GM19324 (cell line): ENCODE measurements around the gene MAPKAPK2.
"Not testable (repeated sequence)": the region's sequence is repeated elsewhere in the genome, so short reads cannot be mapped to it uniquely, and the experiment has no call there.

Experiments used
- ATAC-seq: cut with Tn5 transposase; IDR thresholded peaks from one replicate; pipeline ENCODE4 v1.9.1; 2021; ENCODE audit warnings: mild to moderate bottlenecking, moderate library complexity; ENCODE audit not compliant: unreplicated experiment, low FRiP score

MAPKAPK2 gene

DNA sequence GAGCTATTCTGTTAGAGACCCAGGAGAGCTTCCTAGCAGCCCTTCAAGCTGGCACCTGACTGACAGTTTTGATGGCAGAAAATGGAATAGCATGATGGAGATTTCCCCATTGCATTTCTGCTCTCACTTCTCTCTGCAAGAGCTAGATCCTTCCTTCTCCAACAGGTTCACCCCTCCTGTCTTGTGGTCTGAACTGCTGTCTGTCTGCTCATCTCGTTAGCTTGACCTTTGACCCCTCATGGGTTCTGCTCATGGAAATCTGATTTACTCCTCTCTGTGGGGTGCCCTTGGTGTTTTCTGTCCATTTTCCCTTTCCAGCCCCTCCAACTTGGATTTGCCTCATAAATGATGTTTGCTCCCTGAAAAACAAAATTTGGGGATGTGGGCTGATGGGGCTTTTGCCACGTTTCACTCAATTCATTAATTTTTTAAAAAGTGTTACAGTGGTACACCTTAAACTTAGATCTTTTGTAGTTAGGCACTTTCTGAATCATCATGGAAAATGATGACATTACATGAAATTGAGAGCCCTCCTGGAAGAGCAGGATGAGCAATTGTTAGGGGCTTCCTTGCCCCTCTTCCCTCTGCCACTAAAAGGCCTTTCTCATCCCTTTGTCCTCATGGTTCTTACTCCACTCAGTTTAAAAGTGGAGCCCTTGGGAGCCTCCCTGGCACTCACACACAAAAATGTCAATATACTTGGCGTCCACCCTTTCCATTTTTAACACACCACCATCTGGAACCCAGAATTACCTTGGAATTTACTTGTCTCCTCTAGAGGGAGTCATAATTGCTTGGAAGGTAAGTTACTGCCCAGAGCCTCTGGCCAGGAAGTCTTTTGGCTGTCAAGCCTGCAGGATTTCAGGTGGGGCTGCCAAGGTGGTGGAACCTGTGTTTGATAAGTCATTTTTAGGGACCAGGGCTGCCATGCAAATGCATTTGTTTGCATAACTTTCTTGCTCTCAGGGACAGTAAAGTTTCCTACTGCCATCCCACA, 54.0 kb downstream of the MAPKAPK2 start:
- no peak for ATAC-seq

- peak; percentile 80 for ATAC-seq
Measured at GRCh38 chr1:206739411-206740076, 54.8 kb downstream of the MAPKAPK2 start.

DNA sequence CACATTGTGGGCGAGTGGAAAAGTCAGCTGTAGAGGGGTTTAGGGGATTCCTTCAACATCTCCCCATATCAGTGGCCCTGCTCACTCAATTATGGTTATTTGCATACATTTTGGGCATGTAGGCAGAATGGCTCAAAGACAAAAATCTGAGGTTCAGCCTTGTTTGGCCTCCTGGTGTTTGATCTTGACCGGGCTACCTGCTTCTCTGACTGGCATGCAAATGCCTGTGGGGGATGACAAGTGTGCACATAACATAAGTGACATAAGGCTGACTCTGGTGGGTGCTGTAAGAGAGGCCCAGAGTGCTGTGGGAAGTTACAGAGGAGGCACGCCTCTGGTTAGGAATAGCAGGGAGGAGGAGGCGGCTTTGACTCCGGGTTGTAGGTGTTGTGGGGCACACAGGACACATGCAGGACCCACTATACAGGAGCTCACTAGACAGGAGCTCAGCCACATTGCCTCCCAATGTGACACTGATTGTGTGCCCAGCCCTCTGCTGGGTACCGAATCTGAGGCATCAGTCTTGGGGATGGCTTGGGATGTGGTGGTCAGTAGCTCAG, 56.5 kb downstream of the MAPKAPK2 start:
- ATAC-seq, result no peak

- ATAC-seq, result no peak
Measured at GRCh38 chr1:206742719-206743383, 58.1 kb downstream of the MAPKAPK2 start.

DNA sequence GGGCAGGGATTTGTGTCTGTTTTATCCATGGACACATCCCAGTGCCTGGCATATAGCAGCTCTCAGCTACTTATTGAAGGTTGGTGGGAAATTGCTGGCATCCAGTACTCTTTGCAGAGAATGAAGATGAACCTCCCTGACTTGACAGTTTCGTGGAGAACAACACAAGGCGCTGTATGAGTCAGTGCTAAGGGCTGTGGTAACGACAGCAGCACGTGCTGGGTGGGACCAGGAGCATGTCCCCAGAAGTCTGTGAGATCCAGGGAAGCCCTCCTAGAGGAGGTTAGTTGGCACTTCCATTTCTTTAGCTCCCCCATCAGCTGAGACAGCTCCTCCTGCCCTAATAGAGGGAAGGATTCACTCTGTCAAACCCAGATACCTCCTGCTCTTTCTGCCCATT, 60.0 kb downstream of the MAPKAPK2 start:
- no peak for ATAC-seq

DNA sequence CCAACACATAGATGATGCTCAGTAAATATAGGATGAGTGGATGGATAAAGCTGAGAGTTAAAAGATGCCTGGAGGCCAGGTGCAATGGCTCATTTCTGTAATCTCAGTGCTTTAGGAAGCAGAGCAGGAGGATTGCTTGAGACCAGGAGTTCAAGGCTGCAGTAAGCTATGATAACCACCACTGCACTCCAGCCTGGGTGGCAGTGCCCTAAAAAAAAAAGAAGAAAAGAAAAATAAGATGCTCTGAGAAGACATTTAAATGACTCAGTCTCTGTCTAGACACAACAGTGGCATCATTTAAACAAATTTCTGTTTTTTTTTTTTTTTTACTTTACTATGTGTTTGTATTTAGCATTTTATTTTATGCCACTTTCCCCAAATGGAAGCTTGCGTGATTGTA, 60.6 kb downstream of the MAPKAPK2 start:
- no peak for ATAC-seq

DNA sequence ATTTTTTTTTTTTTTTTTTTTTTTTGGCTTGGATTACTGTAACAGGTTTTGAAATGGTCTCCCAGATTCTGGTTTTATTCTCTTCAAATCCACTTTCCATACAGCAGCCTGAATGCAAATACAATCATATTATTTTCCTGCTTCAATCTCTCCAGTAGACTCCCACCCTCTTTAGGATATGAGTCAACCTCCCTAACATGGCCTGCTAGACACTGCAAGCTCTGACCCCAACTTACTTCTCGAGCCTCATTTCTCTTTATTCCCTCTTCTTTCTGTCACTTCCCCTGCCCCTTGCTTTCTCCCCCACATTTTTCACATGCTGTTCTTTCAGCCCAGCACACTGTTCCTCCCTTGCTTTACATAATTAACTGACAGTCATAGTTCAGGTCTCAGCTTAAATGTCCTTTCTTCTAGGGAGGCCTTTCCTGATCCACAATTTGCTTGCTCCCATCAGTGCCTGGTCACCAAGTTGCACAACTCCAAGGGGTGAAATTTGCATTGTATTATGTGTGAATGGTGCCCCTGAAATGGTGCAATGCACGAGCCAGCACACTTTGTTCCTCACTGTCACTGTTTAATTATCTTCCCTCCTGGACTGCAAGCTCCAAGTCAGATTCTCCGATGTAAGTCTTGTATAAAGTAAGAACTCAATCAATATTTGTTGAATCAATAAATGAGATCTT, 63.8 kb downstream of the MAPKAPK2 start:
- ATAC-seq, result no peak

- ATAC-seq, result no peak
Measured at GRCh38 chr1:206751891-206752290, 67.2 kb downstream of the MAPKAPK2 start.

DNA sequence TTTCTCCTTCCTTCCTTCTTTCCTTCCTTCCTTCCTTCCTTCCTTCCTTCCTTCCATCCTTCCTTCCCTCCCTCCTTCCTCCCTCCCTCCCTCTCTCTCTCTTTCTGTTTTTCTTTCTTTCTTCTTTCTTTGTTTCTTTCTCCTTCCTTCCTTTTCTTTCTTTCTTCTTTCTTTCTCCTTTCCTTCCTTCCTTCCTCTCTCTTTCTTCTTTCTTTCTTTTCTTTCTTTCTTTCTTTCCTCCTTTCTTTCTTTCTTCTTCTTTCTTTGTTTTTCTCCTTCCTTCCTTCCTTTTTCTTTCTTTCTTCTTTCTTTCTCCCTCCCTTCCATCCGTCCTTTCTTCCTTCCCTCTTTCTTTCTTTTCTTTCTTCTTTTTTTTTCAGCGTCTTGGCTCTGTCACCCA, 67.8 kb downstream of the MAPKAPK2 start:
- no peak for ATAC-seq

- no peak for ATAC-seq
Measured at GRCh38 chr1:206753141-206753540, 68.4 kb downstream of the MAPKAPK2 start.

DNA sequence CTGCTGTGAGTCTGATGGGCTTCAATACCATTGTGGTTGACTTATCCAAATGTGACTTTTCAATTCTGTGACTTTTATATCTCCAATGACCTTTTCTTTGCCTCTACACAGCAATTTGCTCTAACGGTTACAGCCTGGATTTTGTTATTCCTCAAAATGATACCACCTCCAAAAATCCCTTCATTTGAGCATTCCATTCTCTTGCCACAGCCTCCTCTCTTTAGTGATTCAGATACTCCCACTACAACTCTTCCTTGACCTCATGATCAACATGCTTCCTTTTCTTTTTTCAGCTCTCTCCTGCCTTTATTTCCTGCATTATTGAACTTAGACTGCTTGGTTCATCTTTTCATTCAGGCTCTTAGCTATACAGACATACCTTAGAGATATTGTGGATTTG, 69.3 kb downstream of the MAPKAPK2 start:
- ATAC-seq, result no peak

GRCh38 chr1:206757524-206758266, 73.0 kb downstream of the MAPKAPK2 start:
- no peak for ATAC-seq

DNA sequence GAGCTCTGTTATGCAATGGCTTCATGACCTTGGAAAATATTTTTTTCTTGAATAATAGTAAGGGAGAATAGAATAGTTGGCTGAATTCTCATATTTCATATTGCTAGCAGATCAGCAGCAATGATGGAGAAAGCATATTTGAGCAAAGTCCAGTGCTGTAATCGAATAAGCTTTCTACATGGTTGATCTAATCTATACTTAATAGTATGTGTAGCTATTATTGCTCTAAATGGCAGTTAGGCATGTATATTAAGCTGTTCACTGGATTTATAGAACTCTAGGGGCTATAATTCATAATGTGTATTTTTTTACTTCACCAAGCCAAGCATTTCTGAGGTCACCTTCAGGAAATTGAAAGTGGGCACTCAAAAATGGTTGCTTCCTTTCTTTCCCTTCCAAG, 75.9 kb downstream of the MAPKAPK2 start:
- no peak for ATAC-seq

DNA sequence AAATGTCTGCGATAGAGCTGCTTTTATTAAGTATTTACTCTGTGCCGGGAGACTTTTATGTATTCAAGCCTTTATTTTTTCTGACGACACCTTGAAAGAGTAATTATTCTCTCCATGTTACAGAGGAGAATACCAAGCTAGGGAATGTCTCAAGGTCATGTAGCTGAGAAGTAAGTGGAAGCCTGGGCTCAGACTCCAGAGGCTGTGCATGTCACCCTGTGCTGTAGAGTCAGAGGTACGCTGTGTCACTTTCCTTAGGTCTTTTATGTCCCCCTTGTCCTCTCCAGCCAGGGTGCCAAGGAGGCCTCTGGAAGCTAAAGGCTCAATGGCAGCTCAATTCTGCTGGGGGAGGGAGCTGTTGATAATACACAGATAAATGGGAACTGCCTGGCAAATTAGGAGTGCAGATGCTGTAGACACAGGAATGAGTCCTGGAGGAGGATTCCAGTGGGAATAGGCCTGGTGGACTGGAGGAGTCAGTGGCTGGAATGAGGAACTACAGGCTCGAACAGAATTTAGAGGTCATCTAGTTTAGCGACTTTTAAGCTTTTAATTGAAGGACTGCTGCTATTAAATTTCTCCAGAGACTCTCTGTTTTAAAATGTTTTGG, 76.6 kb downstream of the MAPKAPK2 start:
- no peak for ATAC-seq

DNA sequence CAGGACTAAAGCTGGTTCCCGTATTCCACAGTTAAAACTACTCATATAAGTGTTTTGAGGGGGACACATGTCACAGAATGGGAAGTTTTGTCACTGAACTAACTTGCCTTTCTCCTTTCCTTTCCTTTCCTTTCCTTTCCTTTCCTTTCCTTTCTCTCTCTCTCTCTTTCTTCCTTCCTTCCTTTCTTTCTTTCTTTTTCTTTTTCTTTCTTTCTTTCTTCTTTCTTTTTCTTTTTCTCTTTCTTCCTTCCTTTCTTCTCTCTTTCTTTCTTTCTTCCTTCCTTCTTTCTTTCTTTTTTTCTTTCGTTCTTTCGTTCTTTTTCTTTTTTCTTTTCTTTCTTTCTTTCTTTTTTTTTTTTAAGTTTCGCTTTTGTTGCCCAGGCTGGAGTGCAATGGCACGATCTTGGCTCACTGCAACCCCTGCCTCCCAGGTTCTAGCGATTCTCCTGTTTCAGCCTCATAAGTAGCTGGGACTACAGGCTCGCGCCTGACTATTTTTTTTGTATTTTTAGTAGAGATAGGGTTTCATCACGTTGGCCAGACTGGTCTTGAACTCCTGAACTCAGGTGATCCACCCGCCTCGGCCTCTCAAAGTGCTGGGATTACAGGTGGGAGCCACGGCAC, 78.1 kb downstream of the MAPKAPK2 start:
- ATAC-seq, result not testable (repeated sequence)

- ATAC-seq, result not testable (repeated sequence)
Measured at GRCh38 chr1:206765771-206766170, 81.1 kb downstream of the MAPKAPK2 start.

GRCh38 chr1:206766251-206766856, 81.6 kb downstream of the MAPKAPK2 start:
- ATAC-seq, result no peak
